GM12878 (cell line): Measurements from ENCODE around the gene ITPRIPL1. TPM values are rescaled to one million over a fixed set of nuclear protein-coding genes. Genes with fewer than 3 reads are reported as not detected.

Experiments
- ATAC-seq: fragments of 200-7000 bp; cut with Tn5 transposase; 3 replicates; pipeline ENCODE4 v1.9.1; 2020; ENCODE audit warnings: mild to moderate bottlenecking, moderate library complexity
- BruUV-seq: library from RNA; stranded (reverse); fragments of 400-500 nt; replicated peaks from 2 replicates; lab custom pipeline; 2021; lab: Mats Ljungman, UMichigan
- CTCF ChIA-PET: fragments of 300-600 bp; sonication (Branson Sonifier 250); formaldehyde crosslinking; extraction: SDS; loops from one replicate; lab custom pipeline; 2021; ENCODE audit warnings: inconsistent platforms; lab: Yijun Ruan, JAX
- POLR2A ChIA-PET: fragments of 350-600 bp; formaldehyde crosslinking; extraction: SDS; loops from one replicate; lab custom pipeline; 2021; ENCODE audit warnings: inconsistent platforms; lab: Charles Lee
- RAD21 ChIA-PET: fragments of 300-600 bp; sonication (Branson Sonifier 250); formaldehyde crosslinking; loops from one replicate; lab custom pipeline; 2023; ENCODE audit warnings: antibody characterized with exemption; ENCODE audit not compliant: unreplicated experiment; lab: Charles Lee
- SMC1A ChIA-PET: fragments of 300-600 bp; sonication (Branson Sonifier 250); formaldehyde crosslinking; loops from one replicate; lab custom pipeline; 2023; ENCODE audit not compliant: unreplicated experiment, uncharacterized antibody; lab: Charles Lee
- DNase-seq: peaks from one replicate; pipeline ENCODE4 v3.0.0-alpha.2; 2011; ENCODE audit warnings: low read depth, low spot score
- FAIRE-seq: peaks from 3 replicates; lab custom pipeline; 2011; peaks lifted over from hg19 to GRCh38; lab: Jason Lieb, UNC
- H2AFZ ChIP-seq: 2 replicates; pipeline ENCODE4 v1.6.0; 2011; ENCODE audit warnings: low read depth, low read length, control low read depth; ENCODE audit not compliant: control insufficient read depth
- H3K27ac ChIP-seq: 2 replicates; pipeline ENCODE4 v1.5.1; 2011; ENCODE audit warnings: control low read depth; ENCODE audit not compliant: control insufficient read depth, insufficient read depth
- H3K27me3 ChIP-seq, 2 experiments: replicated peaks in 1 of 2; 2 replicates each; pipeline versions ENCODE4 v1.6.0 to v1.6.1; 2011; ENCODE audit warnings: low read length in 1 of 2; ENCODE audit not compliant: control insufficient read depth in 2 of 2, insufficient read depth in 2 of 2
- H3K36me3 ChIP-seq, 2 experiments: 2 replicates each; pipeline ENCODE4 v1.5.1; 2011; ENCODE audit warnings: low read length in 1 of 2; ENCODE audit not compliant: control insufficient read depth in 2 of 2, insufficient read depth in 2 of 2
- H3K4me1 ChIP-seq: 2 replicates; pipeline ENCODE4 v1.6.1; 2011; ENCODE audit warnings: mild to moderate bottlenecking, low read length, moderate library complexity, mixed read lengths; ENCODE audit not compliant: control insufficient read depth, insufficient read depth
- H3K4me2 ChIP-seq: 2 replicates; pipeline ENCODE4 v1.6.0; 2011; ENCODE audit warnings: control low read depth; ENCODE audit not compliant: control insufficient read depth, insufficient read depth
- H3K4me3 ChIP-seq: fragments of 200-600 bp; sonication (generic); 2 replicates; pipeline ENCODE4 v1.5.1; 2016
- H3K79me2 ChIP-seq: 2 replicates; pipeline ENCODE4 v1.6.0; 2011; ENCODE audit warnings: low read length; ENCODE audit not compliant: control insufficient read depth, insufficient read depth
- H3K9ac ChIP-seq: 2 replicates; pipeline ENCODE4 v1.8.0; 2011; ENCODE audit warnings: low read length, control low read depth, mixed read lengths; ENCODE audit not compliant: control insufficient read depth, insufficient read depth
- H3K9me3 ChIP-seq: replicated peaks from 3 replicates; pipeline ENCODE4 v1.5.1; 2011; ENCODE audit warnings: mild to moderate bottlenecking, low read length; ENCODE audit not compliant: control insufficient read depth, insufficient read depth
- H4K20me1 ChIP-seq: 2 replicates; pipeline ENCODE4 v1.6.0; 2011; ENCODE audit not compliant: control insufficient read depth, insufficient read depth
- ATF7 ChIP-seq: fragments of 450-650 bp; IDR thresholded peaks from 2 replicates; pipeline ENCODE4 v1.6.1; 2016; ENCODE audit warnings: low read depth, mild to moderate bottlenecking
- EED ChIP-seq: sonication (generic); IDR thresholded peaks from 2 replicates; pipeline ENCODE4 v1.6.1; 2016; ENCODE audit warnings: antibody characterized with exemption, low read depth
- IRF4 ChIP-seq: IDR thresholded peaks from 2 replicates; pipeline ENCODE4 v1.6.1; 2011; ENCODE audit warnings: low read depth, low read length
- NFYB ChIP-seq: IDR thresholded peaks from 2 replicates; pipeline ENCODE4 v1.6.1; 2011; ENCODE audit warnings: low read depth, mild to moderate bottlenecking, low read length, improper control_type of control experiment, moderate library complexity; ENCODE audit not compliant: insufficient read depth
- POLR2A ChIP-seq: IDR thresholded peaks from 2 replicates; pipeline ENCODE4 v1.6.1; 2011; ENCODE audit warnings: low read depth, mild to moderate bottlenecking, low read length
- WGBS: methylation state at CpG from one replicate; pipeline ENCODE4 v1.1.6; 2016; ENCODE audit warnings: low lambda C conversion rate; ENCODE audit not compliant: insufficient replicate concordance, insufficient coverage; ENCODE audit errors: missing lambda C conversion rate; 5-methylcytosine and 5-hydroxymethylcytosine counted together
- in situ Hi-C: fragments of 300-500 bp; cut with MboI; formaldehyde crosslinking; loops from 9 replicates; pipeline ENCODE4 v1.14.3; 2018; ENCODE audit warnings: mixed read lengths
- intact Hi-C: fragments of 100-400 bp; cut with micrococcal nuclease; formaldehyde crosslinking; loops from one replicate; pipeline ENCODE4 v1.14.2; 2022; ENCODE audit not compliant: unreplicated experiment
- polyA plus RNA-seq, 11 experiments: library from polyadenylated mRNA; depleted of rRNA in 4 of 11; unstranded in 6 of 11; stranded (reverse) in 5 of 11; fragments of >200 nt; fragmentation: Nextera tagmentation in 4 of 11; fragmentation: Illumina TruSeq in 1 of 11; extraction: Ambion mirVana in 4 of 11; extraction: Trizol in 1 of 11; gene quantifications; 1 replicate in 1 of 11; 2 replicates in 10 of 11; pipeline versions ENCODE4 v1.2.1 to v1.2.3, GENCODE V29; 2011 to 2016; ENCODE audit warnings: inconsistent platforms in 2 of 11, missing spikeins in 2 of 11, low read depth in 1 of 11
- total RNA-seq, 4 experiments: library from RNA; depleted of rRNA in 3 of 4; stranded (reverse); fragments of >200 nt in 3 of 4; fragmentation: Illumina TruSeq in 1 of 4; extraction: Trizol in 1 of 4; gene quantifications; 2 replicates each; pipeline versions ENCODE4 v1.2.1 to v1.2.3, GENCODE V29; 2013 to 2021
- TF ChIP-seq, protein P1 (sequence below): IDR thresholded peaks from 2 replicates; pipeline ENCODE4 v1.6.1; 2012; ENCODE audit warnings: low read depth, low read length, improper control_type of control experiment

ITPRIPL1 gene
- total and polyA plus RNA-seq, 10 of the 15 experiments (the other 5 are each of a cell fraction or from before 2014, with no cell fraction given), result 4.9 to 28.7 (median 14.3) TPM

DNA sequence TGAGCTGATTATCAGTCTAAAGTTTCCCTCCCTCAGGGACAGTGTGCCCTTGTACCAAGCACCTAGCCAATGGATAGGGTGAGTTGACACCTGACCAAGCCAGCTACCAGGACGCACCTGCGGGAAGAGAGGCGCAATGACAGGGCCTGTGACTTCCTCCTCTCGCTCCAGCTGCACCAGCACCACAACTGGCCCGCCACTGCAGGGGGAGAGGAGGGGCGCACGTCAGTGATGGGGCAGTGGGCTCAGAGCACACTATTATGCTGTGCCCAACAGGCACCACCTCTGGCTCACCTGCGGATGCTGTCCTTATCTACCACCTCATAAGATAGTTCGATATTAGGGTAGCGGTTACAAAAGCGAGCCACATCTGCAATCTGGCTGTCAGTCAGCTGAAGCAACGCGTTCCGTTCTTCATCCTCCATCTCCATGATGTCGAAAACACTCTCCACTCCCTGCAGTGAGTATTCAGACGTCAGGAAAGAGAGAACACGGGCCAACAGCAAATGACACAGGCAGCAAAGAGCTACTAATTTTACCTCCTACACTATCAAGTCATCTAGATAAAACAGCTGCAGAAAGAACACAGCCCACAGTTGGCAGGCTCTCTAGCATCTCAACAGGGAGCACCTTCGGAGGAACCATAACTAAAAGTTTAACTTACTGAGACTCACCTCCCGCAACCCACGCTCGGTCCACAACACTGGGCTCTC is 48.2 kb upstream of the ITPRIPL1 start (continued):
- TF ChIP-seq ATF7, result no peak
- TF ChIP-seq, protein P1, sequence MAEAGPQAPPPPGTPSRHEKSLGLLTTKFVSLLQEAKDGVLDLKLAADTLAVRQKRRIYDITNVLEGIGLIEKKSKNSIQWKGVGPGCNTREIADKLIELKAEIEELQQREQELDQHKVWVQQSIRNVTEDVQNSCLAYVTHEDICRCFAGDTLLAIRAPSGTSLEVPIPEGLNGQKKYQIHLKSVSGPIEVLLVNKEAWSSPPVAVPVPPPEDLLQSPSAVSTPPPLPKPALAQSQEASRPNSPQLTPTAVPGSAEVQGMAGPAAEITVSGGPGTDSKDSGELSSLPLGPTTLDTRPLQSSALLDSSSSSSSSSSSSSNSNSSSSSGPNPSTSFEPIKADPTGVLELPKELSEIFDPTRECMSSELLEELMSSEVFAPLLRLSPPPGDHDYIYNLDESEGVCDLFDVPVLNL, result no peak

DNA sequence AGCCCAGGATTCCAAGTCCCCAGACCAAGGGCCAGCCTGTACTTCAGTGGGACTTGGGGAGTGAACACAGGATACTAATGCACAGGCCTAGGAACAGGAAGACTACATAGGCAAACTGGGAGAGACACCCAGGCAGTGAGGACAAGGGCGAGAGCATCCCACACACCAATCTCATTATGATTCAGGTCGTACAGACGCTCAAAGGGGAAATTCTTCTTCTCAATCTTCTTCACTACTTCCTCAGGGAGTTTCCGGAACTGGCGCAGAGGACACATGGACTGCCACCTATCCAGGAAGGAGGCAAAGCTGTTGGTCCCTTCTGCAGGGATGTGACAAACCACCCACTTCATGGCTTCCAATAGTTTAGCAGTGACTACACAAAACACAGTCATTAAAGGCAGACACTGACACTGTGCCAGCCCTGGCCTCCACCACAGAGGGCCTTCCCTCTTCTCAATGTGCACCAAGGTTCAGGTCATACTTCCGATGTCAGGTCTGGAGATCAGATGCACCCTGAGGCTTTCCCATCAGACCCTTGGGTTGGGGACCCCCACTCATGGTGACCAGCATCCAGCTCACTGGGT is 37.8 kb upstream of the ITPRIPL1 start:
- no peak overlapping the region for H3K9ac ChIP-seq
- no peaks in the 10 kb centered on the region for H3K79me2 ChIP-seq
- H3K4me2 ChIP-seq, result no peak overlapping the region
- SMC1A ChIA-PET, result no interaction called here
- POLR2A ChIA-PET, result interaction anchor here (0.5 kb wide), 1 partner anchor 238 kb away, joined by 3 read pairs; no protein-coding TSS in a partner anchor
- H4K20me1 ChIP-seq, result no peaks in the 10 kb centered on the region; the same call in none of the 2 replicates
- in situ Hi-C loops (no loop called here), intact Hi-C loops (no loop called here)
- TF ChIP-seq NFYB (no peak), IRF4 (peak; percentile 53; the same call in 1 of the 2 replicates), POLR2A (peak; percentile 39; the same call in 1 of the 2 replicates), EED (peak; percentile 52; the same call in 1 of the 2 replicates)
- BruUV-seq, result no TSS peak
- RAD21 ChIA-PET, result no interaction called here
- no peak overlapping the region for H3K27ac ChIP-seq
- DNase-seq (no peak), ATAC-seq (peak; percentile 46), FAIRE-seq (no peak)
- H3K4me3 ChIP-seq, result no peak overlapping the region
- no peak overlapping the region for H2AFZ ChIP-seq
- H3K27me3 ChIP-seq, result no peaks in the 10 kb centered on the region
- no peaks in the 10 kb centered on the region for H3K4me1 ChIP-seq
- CTCF ChIA-PET, result interaction anchor here (1.0 kb wide), 1 partner anchor 120 kb away, joined by 3 read pairs; no protein-coding TSS in a partner anchor
- H3K36me3 ChIP-seq, result peaks cover 74 to 83% of the 10 kb centered on the region in 2 experiments
- H3K9me3 ChIP-seq, result no peaks in the 10 kb centered on the region
- WGBS, result 34% methylated on average over 6 of the region's 6 CpGs
